ENCODE measurements around the gene SPOPL. TPM values are rescaled to one million over a fixed set of nuclear protein-coding genes. Genes with fewer than 3 reads are reported as not detected.
A peak's percentile ranks its signal among the peaks of the same experiment; 100 is the strongest.

SPOPL gene
- total and polyA plus RNA-seq, 4 donors, result 3.4 to 15.8 (median 9.4) TPM

DNA sequence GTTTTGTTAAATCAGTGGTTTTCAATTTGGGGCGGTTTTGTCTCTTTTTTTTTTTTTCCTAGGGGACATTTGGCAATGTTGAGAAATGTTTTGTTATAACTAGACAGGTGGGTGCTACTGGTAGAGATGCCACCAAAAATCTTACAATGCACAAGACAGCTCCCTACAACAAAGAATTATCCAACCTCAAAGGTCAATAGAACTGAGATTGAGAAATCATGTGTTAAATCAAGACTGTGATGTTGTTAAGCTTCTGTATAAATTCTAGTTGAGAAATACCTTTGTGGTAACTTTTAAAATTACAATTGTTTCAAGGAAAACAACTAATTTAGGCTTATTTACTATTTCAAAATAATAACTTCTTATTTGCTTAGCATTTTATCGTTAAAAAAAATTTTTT, 9.4 kb upstream of the SPOPL start:
- H3K27ac ChIP-seq (ENCODE audit: low read depth in 1 of 2, low read length in 2 of 2), result no peak overlapping the region
- H3K4me3 ChIP-seq (ENCODE audit: low read depth in 1 of 3, low read length in 3 of 3), result no peak overlapping the region
- TF ChIP-seq, protein P1, sequence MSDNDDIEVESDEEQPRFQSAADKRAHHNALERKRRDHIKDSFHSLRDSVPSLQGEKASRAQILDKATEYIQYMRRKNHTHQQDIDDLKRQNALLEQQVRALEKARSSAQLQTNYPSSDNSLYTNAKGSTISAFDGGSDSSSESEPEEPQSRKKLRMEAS (IDR thresholded peaks at IDR 0.05), result peak; percentile 15
- TF ChIP-seq RXRA (IDR thresholded peaks at IDR 0.05), result peak; percentile 7 to 18
- peak; percentile 26 for TF ChIP-seq FOXA2 (IDR thresholded peaks at IDR 0.05)
- peak; percentile 23 to 24 for TF ChIP-seq HNF4A (conservative IDR thresholded peaks at IDR 0.05)
- no peak for TF ChIP-seq SP1 (IDR thresholded peaks at IDR 0.05)
- TF ChIP-seq RAD21 (IDR thresholded peaks at IDR 0.05), result no peak
- no peak for TF ChIP-seq NR2F2 (IDR thresholded peaks at IDR 0.05)
- TF ChIP-seq, protein P2, sequence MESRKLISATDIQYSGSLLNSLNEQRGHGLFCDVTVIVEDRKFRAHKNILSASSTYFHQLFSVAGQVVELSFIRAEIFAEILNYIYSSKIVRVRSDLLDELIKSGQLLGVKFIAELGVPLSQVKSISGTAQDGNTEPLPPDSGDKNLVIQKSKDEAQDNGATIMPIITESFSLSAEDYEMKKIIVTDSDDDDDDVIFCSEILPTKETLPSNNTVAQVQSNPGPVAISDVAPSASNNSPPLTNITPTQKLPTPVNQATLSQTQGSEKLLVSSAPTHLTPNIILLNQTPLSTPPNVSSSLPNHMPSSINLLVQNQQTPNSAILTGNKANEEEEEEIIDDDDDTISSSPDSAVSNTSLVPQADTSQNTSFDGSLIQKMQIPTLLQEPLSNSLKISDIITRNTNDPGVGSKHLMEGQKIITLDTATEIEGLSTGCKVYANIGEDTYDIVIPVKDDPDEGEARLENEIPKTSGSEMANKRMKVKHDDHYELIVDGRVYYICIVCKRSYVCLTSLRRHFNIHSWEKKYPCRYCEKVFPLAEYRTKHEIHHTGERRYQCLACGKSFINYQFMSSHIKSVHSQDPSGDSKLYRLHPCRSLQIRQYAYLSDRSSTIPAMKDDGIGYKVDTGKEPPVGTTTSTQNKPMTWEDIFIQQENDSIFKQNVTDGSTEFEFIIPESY (IDR thresholded peaks at IDR 0.05), result no peak
- no peaks in the 10 kb centered on the region for H3K36me3 ChIP-seq (ENCODE audit: control insufficient read depth in 4 of 4, insufficient read depth in 3 of 4, low read depth in 1 of 4, low read length in 3 of 4)
- H3K4me1 ChIP-seq (ENCODE audit: control insufficient read depth in 4 of 4, insufficient read depth in 4 of 4, low read length in 3 of 4), result peaks cover 3 to 36% (median 25%) of the 10 kb centered on the region in 4 donors
- H3K9me3 ChIP-seq (ENCODE audit: control insufficient read depth in 4 of 4, low read length in 3 of 4), result no peaks in the 10 kb centered on the region
- H3K27me3 ChIP-seq (ENCODE audit: control insufficient read depth in 4 of 4, insufficient read depth in 4 of 4, low read length in 3 of 4), result no peaks in the 10 kb centered on the region
- DNase-seq (ENCODE audit: low spot score), result no peak
- 61% methylated on average over 2 of the region's 2 CpGs for WGBS
- no peak overlapping the region for H3K9ac ChIP-seq (ENCODE audit: low read depth in 1 of 2, low read length in 2 of 2)

DNA sequence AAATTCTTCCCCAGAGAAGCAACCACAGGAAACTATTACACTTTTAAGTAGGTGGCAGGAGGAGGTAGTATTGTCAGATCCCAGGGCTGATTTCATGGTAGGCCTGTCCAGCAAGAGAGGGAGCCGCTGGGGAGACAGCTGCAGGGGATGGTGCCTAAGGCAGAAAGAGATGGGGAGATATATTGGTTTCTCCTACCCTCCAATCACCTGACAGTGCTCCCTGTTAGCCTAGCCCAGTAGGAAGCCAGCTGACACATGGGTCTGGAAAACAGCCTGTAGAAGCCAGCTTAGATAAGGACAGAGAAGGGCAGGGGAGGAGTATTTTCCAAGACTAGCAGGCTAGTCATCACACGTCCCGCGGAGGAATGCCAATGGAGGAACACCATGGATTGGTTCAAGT, 8.2 kb upstream of the SPOPL start:
- H3K4me1 ChIP-seq (ENCODE audit: control insufficient read depth in 4 of 4, insufficient read depth in 4 of 4, low read length in 3 of 4), result peaks cover 3 to 36% (median 25%) of the 10 kb centered on the region in 4 donors
- WGBS, result 95% methylated on average over 4 of the region's 4 CpGs
- no peaks in the 10 kb centered on the region for H3K27me3 ChIP-seq (ENCODE audit: control insufficient read depth in 4 of 4, insufficient read depth in 4 of 4, low read length in 3 of 4)
- H3K4me3 ChIP-seq (ENCODE audit: low read depth in 1 of 3, low read length in 3 of 3), result no peak overlapping the region
- H3K9me3 ChIP-seq (ENCODE audit: control insufficient read depth in 4 of 4, low read length in 3 of 4), result no peaks in the 10 kb centered on the region
- no peak for DNase-seq (ENCODE audit: low spot score)
- H3K9ac ChIP-seq (ENCODE audit: low read depth in 1 of 2, low read length in 2 of 2), result no peak overlapping the region
- TF ChIP-seq GABPA (IDR thresholded peaks at IDR 0.05 in 1 of 2, conservative IDR thresholded peaks at IDR 0.05 in 1 of 2) (no peak), EGR1 (IDR thresholded peaks at IDR 0.05; ENCODE audit: low read depth in 2 of 2) (no peak), YY1 (IDR thresholded peaks at IDR 0.05) (no peak)
- no peak overlapping the region for H3K27ac ChIP-seq (ENCODE audit: low read depth in 1 of 2, low read length in 2 of 2)
- no peaks in the 10 kb centered on the region for H3K36me3 ChIP-seq (ENCODE audit: control insufficient read depth in 4 of 4, insufficient read depth in 3 of 4, low read depth in 1 of 4, low read length in 3 of 4)

DNA sequence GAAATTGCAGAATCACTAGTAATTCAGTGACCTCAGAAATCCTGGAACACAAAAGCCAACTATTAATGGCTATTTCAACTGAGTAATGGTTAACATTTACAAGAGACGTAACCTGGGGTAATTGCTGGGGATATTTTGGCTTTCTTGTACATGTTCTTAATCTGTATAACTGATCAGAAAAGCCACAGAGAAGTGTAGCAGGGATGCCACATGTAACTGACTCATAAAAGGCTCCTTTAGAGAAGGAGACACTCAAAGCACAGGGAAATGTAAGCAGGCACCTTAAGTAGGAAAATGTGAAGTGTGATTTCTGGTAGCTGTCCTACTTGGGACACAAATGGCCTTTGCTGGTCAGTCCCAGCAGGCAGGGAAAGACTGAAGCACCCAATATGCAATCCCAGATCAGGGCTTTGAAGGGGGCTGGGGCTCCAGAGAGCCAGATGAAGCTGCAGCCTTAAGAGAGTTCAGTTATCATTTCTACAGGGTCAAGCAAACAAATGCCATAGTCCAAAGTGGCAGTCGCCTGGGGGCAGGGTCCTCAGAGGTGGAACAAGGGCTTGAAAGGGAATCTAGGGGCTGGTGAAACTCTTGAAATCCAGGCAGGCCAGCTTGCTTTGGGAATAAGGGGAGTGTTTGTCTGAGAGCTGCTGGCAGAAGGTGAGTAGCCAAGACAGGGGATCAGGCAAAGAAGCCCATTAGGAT, 7.2 kb upstream of the SPOPL start:
- 52% methylated on average over 2 of the region's 2 CpGs for WGBS
- DNase-seq (ENCODE audit: low spot score), result no peak
- Histone ChIP-seq H3K27me3 (ENCODE audit: control insufficient read depth in 4 of 4, insufficient read depth in 4 of 4, low read length in 3 of 4) (no peaks in the 10 kb centered on the region), H3K27ac (ENCODE audit: low read depth in 1 of 2, low read length in 2 of 2) (no peak overlapping the region), H3K9me3 (ENCODE audit: control insufficient read depth in 4 of 4, low read length in 3 of 4) (no peaks in the 10 kb centered on the region), H3K36me3 (ENCODE audit: control insufficient read depth in 4 of 4, insufficient read depth in 3 of 4, low read depth in 1 of 4, low read length in 3 of 4) (no peaks in the 10 kb centered on the region), H3K4me3 (ENCODE audit: low read depth in 1 of 3, low read length in 3 of 3) (no peak overlapping the region), H3K4me1 (ENCODE audit: control insufficient read depth in 4 of 4, insufficient read depth in 4 of 4, low read length in 3 of 4) (peaks cover 3 to 36% (median 25%) of the 10 kb centered on the region in 4 donors), H3K9ac (ENCODE audit: low read depth in 1 of 2, low read length in 2 of 2) (no peak overlapping the region)
- TF ChIP-seq GABPA (IDR thresholded peaks at IDR 0.05 in 1 of 2, conservative IDR thresholded peaks at IDR 0.05 in 1 of 2), result no peak
- no peak for TF ChIP-seq RAD21 (IDR thresholded peaks at IDR 0.05)
- no peak for TF ChIP-seq EGR1 (IDR thresholded peaks at IDR 0.05; ENCODE audit: low read depth in 2 of 2)
- TF ChIP-seq NR2F2 (IDR thresholded peaks at IDR 0.05), result peak; percentile 32
- peak; percentile 62 to 94 for TF ChIP-seq HNF4A (conservative IDR thresholded peaks at IDR 0.05)
- peak; percentile 57 for TF ChIP-seq HNF4G (IDR thresholded peaks at IDR 0.05)
- no peak for TF ChIP-seq FOXA1 (IDR thresholded peaks at IDR 0.05)
- TF ChIP-seq, protein P1 (IDR thresholded peaks at IDR 0.05), result no peak
- TF ChIP-seq SP1 (IDR thresholded peaks at IDR 0.05), result peak; percentile 25
- TF ChIP-seq, protein P3, sequence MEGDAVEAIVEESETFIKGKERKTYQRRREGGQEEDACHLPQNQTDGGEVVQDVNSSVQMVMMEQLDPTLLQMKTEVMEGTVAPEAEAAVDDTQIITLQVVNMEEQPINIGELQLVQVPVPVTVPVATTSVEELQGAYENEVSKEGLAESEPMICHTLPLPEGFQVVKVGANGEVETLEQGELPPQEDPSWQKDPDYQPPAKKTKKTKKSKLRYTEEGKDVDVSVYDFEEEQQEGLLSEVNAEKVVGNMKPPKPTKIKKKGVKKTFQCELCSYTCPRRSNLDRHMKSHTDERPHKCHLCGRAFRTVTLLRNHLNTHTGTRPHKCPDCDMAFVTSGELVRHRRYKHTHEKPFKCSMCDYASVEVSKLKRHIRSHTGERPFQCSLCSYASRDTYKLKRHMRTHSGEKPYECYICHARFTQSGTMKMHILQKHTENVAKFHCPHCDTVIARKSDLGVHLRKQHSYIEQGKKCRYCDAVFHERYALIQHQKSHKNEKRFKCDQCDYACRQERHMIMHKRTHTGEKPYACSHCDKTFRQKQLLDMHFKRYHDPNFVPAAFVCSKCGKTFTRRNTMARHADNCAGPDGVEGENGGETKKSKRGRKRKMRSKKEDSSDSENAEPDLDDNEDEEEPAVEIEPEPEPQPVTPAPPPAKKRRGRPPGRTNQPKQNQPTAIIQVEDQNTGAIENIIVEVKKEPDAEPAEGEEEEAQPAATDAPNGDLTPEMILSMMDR (IDR thresholded peaks at IDR 0.05; ENCODE audit: low read depth, low read length, missing input control), result no peak
- TF ChIP-seq JUND (IDR thresholded peaks at IDR 0.05), result no peak
- TF ChIP-seq RXRA (IDR thresholded peaks at IDR 0.05), result peak; percentile 19 to 78

Measured in liver (tissue), 9 donors.